Cardiac muscle cell (in vitro differentiated cells and primary cell): ENCODE measurements around the gene NOC4L. TPM values are rescaled to one million over a fixed set of nuclear protein-coding genes. Genes with fewer than 3 reads are reported as not detected.
"Not testable (repeated sequence)": the region's sequence is repeated elsewhere in the genome, so short reads cannot be mapped to it uniquely, and the experiment has no call there.

ENCODE experiments used
- DNase-seq, 2 donors: peaks; one replicate each; pipeline versions ENCODE4 v3.0.0 to v3.0.0-alpha.2; 2010 to 2017; ENCODE audit warnings: low read depth in 1 of 2, low spot score in 1 of 2
- H3K27ac ChIP-seq: fragments of 200-600 bp; sonication (generic); 2 replicates; pipeline ENCODE4 v1.5.1; 2016
- H3K27me3 ChIP-seq: fragments of 200-600 bp; sonication (generic); 2 replicates; pipeline ENCODE4 v1.6.0; 2016; ENCODE audit warnings: control low read depth
- H3K36me3 ChIP-seq: fragments of 200-600 bp; sonication (generic); 2 replicates; pipeline ENCODE4 v1.5.1; 2016; ENCODE audit warnings: control low read depth
- H3K4me1 ChIP-seq: fragments of 200-600 bp; sonication (generic); 2 replicates; pipeline ENCODE4 v1.8.1; 2017; ENCODE audit warnings: low read depth, mild to moderate bottlenecking, mixed run types
- H3K4me3 ChIP-seq: fragments of 200-600 bp; sonication (generic); 2 replicates; pipeline ENCODE4 v1.5.1; 2016; ENCODE audit warnings: mild to moderate bottlenecking
- H3K9me3 ChIP-seq: fragments of 200-600 bp; sonication (generic); 2 replicates; pipeline ENCODE4 v1.5.1; 2017; ENCODE audit warnings: low read depth, mild to moderate bottlenecking, control low read depth
- polyA plus RNA-seq: library from polyadenylated mRNA; unstranded; fragments of >200 nt; fragmentation: Nextera tagmentation; extraction: Ambion mirVana; gene quantifications from 2 replicates; pipeline ENCODE4 v1.2.1, GENCODE V29; 2016
- total RNA-seq: library from RNA; depleted of rRNA; stranded (reverse); fragments of >200 nt; gene quantifications from 2 replicates; pipeline ENCODE4 v1.2.3, GENCODE V29; 2016
- TF ChIP-seq, protein P1 (sequence below): IDR thresholded peaks from 2 replicates; pipeline ENCODE4 v1.5.1; 2012; ENCODE audit warnings: low read depth, mild to moderate bottlenecking, low read length

The NOC4L gene
- total and polyA plus RNA-seq, 2 experiments from 2014 or later: 17.1 to 33.1 TPM

DNA sequence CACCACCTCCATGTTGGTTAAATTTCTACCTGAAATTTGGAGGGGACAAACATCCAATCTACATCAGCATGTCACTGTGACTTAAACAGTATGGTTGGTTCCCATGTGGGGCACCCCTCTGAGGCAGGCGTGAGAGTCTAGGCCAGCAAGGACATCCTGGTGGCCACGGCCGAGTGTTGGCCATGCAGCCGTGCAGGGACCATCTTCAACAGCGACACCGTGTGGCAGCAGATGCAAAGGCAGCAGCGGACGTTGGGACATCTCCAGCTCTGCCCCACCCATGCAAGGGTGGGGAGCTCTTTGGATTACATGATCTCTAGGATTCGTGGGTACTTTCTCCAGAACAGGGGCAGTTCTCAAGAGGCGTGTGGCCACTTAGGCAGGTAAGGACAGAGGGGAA, 49.8 kb downstream of the NOC4L start:
- Histone ChIP-seq H3K27ac (no peak overlapping the region), H3K9me3 (no peaks in the 10 kb centered on the region), H3K4me3 (no peak overlapping the region), H3K27me3 (peaks cover 3% of the 10 kb centered on the region), H3K4me1 (no peaks in the 10 kb centered on the region), H3K36me3 (no peaks in the 10 kb centered on the region)
- no peak for DNase-seq
- TF ChIP-seq, protein P1, sequence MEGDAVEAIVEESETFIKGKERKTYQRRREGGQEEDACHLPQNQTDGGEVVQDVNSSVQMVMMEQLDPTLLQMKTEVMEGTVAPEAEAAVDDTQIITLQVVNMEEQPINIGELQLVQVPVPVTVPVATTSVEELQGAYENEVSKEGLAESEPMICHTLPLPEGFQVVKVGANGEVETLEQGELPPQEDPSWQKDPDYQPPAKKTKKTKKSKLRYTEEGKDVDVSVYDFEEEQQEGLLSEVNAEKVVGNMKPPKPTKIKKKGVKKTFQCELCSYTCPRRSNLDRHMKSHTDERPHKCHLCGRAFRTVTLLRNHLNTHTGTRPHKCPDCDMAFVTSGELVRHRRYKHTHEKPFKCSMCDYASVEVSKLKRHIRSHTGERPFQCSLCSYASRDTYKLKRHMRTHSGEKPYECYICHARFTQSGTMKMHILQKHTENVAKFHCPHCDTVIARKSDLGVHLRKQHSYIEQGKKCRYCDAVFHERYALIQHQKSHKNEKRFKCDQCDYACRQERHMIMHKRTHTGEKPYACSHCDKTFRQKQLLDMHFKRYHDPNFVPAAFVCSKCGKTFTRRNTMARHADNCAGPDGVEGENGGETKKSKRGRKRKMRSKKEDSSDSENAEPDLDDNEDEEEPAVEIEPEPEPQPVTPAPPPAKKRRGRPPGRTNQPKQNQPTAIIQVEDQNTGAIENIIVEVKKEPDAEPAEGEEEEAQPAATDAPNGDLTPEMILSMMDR: no peak

DNA sequence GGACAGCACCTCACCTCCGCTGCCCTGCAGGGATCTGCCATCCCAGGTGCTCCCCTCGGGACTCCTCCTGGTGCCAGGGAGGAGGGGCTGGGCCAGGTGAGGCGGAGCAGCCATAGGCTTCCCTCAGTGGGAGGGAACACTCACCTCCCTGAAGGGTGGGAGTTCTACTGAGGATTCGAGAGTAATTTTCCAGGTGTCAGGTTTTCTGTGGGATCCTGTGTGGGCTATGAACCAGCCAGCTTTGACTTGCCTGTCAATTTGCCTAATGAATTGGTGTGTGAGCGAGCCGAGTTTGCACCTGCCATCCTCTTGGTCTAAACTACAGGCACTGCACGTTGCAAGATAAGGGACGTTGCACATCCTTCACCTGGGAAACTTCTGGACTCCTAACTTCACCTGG, 50.3 kb downstream of the NOC4L start:
- TF ChIP-seq, protein P1: no peak
- H3K27me3 ChIP-seq: peaks cover 3% of the 10 kb centered on the region
- H3K36me3 ChIP-seq: no peaks in the 10 kb centered on the region

DNA sequence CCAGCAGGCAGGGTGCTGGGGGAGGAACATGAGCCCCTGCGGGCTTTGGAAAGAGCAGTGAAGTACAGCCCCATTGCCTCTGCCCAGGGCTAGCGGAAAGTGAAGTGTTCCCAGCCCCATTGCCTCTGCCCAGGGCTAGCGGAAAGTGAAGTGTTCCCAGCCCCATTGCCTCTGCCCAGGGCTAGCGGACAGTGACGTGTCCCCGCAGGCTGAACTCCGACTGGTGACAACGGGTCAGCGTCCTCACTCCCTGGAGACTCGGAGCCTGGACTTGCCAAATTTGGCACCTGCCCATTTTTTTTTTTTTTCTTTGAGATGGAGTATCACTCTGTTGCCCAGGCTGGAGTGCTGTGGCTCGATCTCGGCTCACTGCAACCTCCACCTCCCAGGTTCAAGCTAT, 51.0 kb downstream of the NOC4L start:
- not testable (repeated sequence) for H3K27me3 ChIP-seq, DNase-seq, H3K36me3 ChIP-seq, H3K9me3 ChIP-seq, H3K4me3 ChIP-seq, H3K27ac ChIP-seq, H3K4me1 ChIP-seq

More for the DNA sequence above, 50.3 kb downstream of the NOC4L start:
- no peak for DNase-seq
- H3K9me3 ChIP-seq: no peaks in the 10 kb centered on the region
- no peaks in the 10 kb centered on the region for H3K4me1 ChIP-seq
- H3K4me3 ChIP-seq: no peak overlapping the region
- H3K27ac ChIP-seq: no peak overlapping the region

DNA sequence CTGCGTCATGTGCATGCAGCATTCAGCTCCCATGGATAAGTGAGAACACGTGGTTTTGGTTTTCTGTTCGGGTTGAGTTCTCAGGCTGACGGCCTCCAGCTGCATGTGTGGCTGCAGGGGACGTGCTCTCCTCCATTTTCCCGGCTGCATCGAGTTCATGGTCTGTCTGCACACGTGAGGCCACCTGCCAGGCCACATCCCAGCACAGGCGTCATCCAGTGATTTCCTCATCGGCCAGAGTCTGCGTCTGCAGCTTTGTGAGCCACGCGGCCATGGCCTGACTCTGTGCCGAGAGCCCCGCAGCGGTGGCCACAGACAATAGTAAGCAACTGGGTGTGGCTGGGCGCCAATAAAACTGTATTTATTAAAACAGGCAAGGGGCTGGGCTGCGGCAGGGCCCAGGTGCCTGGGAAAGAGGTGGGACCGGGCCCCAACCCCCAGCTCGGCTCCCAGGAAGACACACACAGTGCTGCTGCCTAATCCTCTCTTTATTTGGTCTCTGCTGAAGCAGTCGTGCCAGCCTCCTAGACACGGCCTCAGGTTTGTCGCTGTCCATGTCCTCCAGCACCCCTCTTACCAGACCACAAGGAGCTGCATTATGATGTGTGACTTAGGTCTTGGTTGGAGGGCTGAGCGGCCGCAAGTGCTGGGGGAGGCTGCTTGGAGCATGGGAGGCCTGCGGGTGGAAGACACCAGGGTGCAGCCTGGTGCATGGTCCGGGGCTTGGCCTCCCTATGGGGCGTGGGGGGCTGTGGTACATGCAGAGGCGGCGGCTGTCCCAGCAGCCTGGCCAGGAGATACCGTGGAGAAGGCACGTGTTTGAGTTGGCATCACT, 52.0 kb downstream of the NOC4L start:
- Histone ChIP-seq H3K36me3 (no peaks in the 10 kb centered on the region), H3K27me3 (peaks cover 3% of the 10 kb centered on the region), H3K4me1 (no peaks in the 10 kb centered on the region), H3K4me3 (no peak overlapping the region), H3K9me3 (no peaks in the 10 kb centered on the region), H3K27ac (no peak overlapping the region)
- TF ChIP-seq, protein P1: no peak
- DNase-seq: no peak

DNA sequence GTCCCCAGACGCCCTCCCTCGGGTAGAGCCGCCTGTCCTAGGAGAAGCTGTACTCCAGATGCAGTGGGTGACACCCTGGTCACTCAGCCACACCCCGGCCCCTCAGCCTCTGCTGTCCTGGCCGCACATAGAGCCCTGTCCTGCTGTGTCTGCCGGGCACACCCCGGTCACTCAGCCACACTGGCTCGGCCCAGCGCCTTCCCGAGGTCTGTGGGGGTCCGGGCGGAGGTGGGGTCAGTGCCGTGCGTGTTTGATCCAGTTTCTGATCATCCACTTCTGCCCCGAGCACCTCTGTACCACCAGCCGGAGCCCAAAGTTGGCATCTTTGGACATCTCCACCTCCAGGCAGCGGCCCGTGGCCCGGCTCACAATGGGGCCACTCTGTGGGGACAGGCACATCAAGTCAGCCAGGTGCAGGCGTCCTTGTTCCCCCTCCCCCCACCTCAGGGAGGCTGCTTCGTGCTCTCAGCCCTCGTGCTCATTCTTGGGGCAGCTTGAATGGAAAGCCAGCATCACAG, 52.7 kb downstream of the NOC4L start:
- Histone ChIP-seq H3K4me1 (no peaks in the 10 kb centered on the region), H3K4me3 (no peak overlapping the region), H3K36me3 (no peaks in the 10 kb centered on the region), H3K27me3 (peaks cover 3% of the 10 kb centered on the region), H3K9me3 (no peaks in the 10 kb centered on the region), H3K27ac (no peak overlapping the region)
- TF ChIP-seq, protein P1: no peak
- DNase-seq: no peak
